ENCODE data around the gene SEC14L2.
"Not testable (repeated sequence)": the region's sequence is repeated elsewhere in the genome, so short reads cannot be mapped to it uniquely, and the experiment has no call there.

The SEC14L2 gene

GRCh38 chr22:30447656-30448055 lies 50.8 kb downstream of the SEC14L2 start:
- Histone ChIP-seq H3K9me3 (no peaks in the 10 kb centered on the region), H3K27me3 (peaks cover 48% of the 10 kb centered on the region), H3K27ac (no peak overlapping the region), H3K4me3 (ENCODE audit: low read depth in 1 of 2, low read length in 1 of 2) (no peak overlapping the region), H3K4me1 (ENCODE audit: control insufficient read depth in 1 of 2, insufficient read depth in 1 of 2, low read depth in 1 of 2, low read length in 1 of 2) (peaks cover 0 to 4% of the 10 kb centered on the region in 2 experiments), H3K36me3 (no peaks in the 10 kb centered on the region)
- TF ChIP-seq CTCF (IDR thresholded peaks at IDR 0.05) = no peak

- not testable (repeated sequence) for H3K4me1 ChIP-seq (ENCODE audit: control insufficient read depth in 1 of 2, insufficient read depth in 1 of 2, low read depth in 1 of 2, low read length in 1 of 2); H3K27ac ChIP-seq; H3K9me3 ChIP-seq; H3K36me3 ChIP-seq; H3K4me3 ChIP-seq (ENCODE audit: low read depth in 1 of 2, low read length in 1 of 2)
- H3K27me3 ChIP-seq = peaks cover 23% of the 10 kb centered on the region
These were observed 54.7 kb downstream of the SEC14L2 start for GRCh38 chr22:30451488-30451887.

GRCh38 chr22:30452861-30453260 lies 56.0 kb downstream of the SEC14L2 start:
- H3K9me3 ChIP-seq = no peaks in the 10 kb centered on the region
- peaks cover 27% of the 10 kb centered on the region for H3K27me3 ChIP-seq
- no peak overlapping the region for H3K27ac ChIP-seq
- no peaks in the 10 kb centered on the region for H3K36me3 ChIP-seq
- H3K4me1 ChIP-seq (ENCODE audit: control insufficient read depth in 1 of 2, insufficient read depth in 1 of 2, low read depth in 1 of 2, low read length in 1 of 2) = no peaks in the 10 kb centered on the region
- no peak overlapping the region for H3K4me3 ChIP-seq (ENCODE audit: low read depth in 1 of 2, low read length in 1 of 2)
- TF ChIP-seq CTCF (IDR thresholded peaks at IDR 0.05) = no peak

- Histone ChIP-seq H3K9me3 (no peaks in the 10 kb centered on the region), H3K27me3 (peaks cover 23% of the 10 kb centered on the region), H3K27ac (no peak overlapping the region), H3K36me3 (no peaks in the 10 kb centered on the region), H3K4me3 (ENCODE audit: low read depth in 1 of 2, low read length in 1 of 2) (no peak overlapping the region), H3K4me1 (ENCODE audit: control insufficient read depth in 1 of 2, insufficient read depth in 1 of 2, low read depth in 1 of 2, low read length in 1 of 2) (no peaks in the 10 kb centered on the region)
- TF ChIP-seq CTCF (IDR thresholded peaks at IDR 0.05) = no peak
These were observed 57.1 kb downstream of the SEC14L2 start for GRCh38 chr22:30453731-30454510.

- no peaks in the 10 kb centered on the region for H3K36me3 ChIP-seq
- no peaks in the 10 kb centered on the region for H3K4me1 ChIP-seq (ENCODE audit: control insufficient read depth in 1 of 2, insufficient read depth in 1 of 2, low read depth in 1 of 2, low read length in 1 of 2)
- peaks cover 23% of the 10 kb centered on the region for H3K27me3 ChIP-seq
- TF ChIP-seq CTCF (IDR thresholded peaks at IDR 0.05) = no peak
- no peak overlapping the region for H3K27ac ChIP-seq
- H3K4me3 ChIP-seq (ENCODE audit: low read depth in 1 of 2, low read length in 1 of 2) = no peak overlapping the region
- H3K9me3 ChIP-seq = no peaks in the 10 kb centered on the region
These were observed 58.4 kb downstream of the SEC14L2 start for GRCh38 chr22:30455075-30455840.

- Histone ChIP-seq H3K27ac (no peak overlapping the region), H3K4me1 (ENCODE audit: control insufficient read depth in 1 of 2, insufficient read depth in 1 of 2, low read depth in 1 of 2, low read length in 1 of 2) (no peaks in the 10 kb centered on the region), H3K4me3 (ENCODE audit: low read depth in 1 of 2, low read length in 1 of 2) (no peak overlapping the region), H3K36me3 (no peaks in the 10 kb centered on the region), H3K27me3 (peaks cover 24% of the 10 kb centered on the region), H3K9me3 (no peaks in the 10 kb centered on the region)
- no peak for TF ChIP-seq CTCF (IDR thresholded peaks at IDR 0.05)
These were observed 61.2 kb downstream of the SEC14L2 start for GRCh38 chr22:30457981-30458380.
